Fibroblast of mammary gland (primary cell): Measurements from ENCODE around the gene SPINK9.
A peak's percentile ranks its signal among the peaks of the same experiment; 100 is the strongest.

Experiments used
- DNase-seq: peaks from one replicate; pipeline ENCODE4 v3.0.0-alpha.2; 2010; ENCODE audit warnings: low read depth
- H3K4me3 ChIP-seq: 2 replicates; pipeline ENCODE4 v1.5.1; 2011; ENCODE audit warnings: low read depth, mild to moderate bottlenecking, low read length, moderate library complexity; ENCODE audit not compliant: control insufficient read depth
- TF ChIP-seq, protein P1 (sequence below): conservative IDR thresholded peaks from 2 replicates; pipeline ENCODE4 v1.5.1; 2011; ENCODE audit warnings: low read depth, low read length, inconsistent platforms; ENCODE audit not compliant: control insufficient read depth, insufficient read depth

The SPINK9 gene

DNA sequence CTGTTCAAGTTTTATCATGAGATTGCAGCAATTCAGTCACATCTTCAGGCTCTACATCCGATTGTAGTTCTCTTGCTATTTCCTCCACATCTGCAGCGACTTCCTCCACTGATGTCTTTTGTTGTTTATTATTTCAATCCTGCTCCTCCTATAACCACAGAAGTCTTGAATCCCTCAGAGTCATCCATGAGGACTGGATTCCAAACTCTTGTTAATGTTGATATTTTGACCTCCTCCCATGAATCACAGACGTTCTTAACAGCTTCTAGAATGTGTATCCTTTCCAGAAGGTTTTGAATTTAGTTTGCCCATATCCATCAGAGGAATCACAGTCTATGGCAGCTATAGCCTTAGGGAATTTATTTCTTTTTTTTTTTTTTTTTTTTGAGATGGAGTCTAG is 52.0 kb downstream of the SPINK9 start:
- DNase-seq: peak; percentile 79
- TF ChIP-seq, protein P1, sequence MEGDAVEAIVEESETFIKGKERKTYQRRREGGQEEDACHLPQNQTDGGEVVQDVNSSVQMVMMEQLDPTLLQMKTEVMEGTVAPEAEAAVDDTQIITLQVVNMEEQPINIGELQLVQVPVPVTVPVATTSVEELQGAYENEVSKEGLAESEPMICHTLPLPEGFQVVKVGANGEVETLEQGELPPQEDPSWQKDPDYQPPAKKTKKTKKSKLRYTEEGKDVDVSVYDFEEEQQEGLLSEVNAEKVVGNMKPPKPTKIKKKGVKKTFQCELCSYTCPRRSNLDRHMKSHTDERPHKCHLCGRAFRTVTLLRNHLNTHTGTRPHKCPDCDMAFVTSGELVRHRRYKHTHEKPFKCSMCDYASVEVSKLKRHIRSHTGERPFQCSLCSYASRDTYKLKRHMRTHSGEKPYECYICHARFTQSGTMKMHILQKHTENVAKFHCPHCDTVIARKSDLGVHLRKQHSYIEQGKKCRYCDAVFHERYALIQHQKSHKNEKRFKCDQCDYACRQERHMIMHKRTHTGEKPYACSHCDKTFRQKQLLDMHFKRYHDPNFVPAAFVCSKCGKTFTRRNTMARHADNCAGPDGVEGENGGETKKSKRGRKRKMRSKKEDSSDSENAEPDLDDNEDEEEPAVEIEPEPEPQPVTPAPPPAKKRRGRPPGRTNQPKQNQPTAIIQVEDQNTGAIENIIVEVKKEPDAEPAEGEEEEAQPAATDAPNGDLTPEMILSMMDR: no peak
- no peak overlapping the region for H3K4me3 ChIP-seq

DNA sequence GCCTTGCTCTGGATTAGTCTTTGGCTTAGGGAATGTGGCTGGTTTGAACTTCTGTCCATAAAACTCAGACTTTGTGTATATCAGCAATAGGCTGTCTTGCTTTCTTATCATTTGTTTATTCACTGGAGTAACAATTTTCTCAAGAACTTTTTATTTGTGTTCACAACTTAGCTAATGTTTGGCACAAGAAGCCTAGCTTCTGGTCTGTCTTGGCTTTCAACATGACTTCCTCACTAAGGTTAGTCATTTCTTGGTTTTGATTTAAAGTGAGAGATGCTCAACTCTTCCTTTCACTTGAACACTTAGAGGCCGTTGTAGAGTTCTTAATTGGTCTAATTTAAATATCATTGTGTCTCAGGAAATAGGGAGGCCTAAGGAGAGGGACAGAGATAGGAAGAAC is 53.3 kb downstream of the SPINK9 start:
- DNase-seq: peak; percentile 23
- H3K4me3 ChIP-seq: no peak overlapping the region
- TF ChIP-seq, protein P1: no peak
